Measurements from ENCODE around the gene ZNF883.

DNA sequence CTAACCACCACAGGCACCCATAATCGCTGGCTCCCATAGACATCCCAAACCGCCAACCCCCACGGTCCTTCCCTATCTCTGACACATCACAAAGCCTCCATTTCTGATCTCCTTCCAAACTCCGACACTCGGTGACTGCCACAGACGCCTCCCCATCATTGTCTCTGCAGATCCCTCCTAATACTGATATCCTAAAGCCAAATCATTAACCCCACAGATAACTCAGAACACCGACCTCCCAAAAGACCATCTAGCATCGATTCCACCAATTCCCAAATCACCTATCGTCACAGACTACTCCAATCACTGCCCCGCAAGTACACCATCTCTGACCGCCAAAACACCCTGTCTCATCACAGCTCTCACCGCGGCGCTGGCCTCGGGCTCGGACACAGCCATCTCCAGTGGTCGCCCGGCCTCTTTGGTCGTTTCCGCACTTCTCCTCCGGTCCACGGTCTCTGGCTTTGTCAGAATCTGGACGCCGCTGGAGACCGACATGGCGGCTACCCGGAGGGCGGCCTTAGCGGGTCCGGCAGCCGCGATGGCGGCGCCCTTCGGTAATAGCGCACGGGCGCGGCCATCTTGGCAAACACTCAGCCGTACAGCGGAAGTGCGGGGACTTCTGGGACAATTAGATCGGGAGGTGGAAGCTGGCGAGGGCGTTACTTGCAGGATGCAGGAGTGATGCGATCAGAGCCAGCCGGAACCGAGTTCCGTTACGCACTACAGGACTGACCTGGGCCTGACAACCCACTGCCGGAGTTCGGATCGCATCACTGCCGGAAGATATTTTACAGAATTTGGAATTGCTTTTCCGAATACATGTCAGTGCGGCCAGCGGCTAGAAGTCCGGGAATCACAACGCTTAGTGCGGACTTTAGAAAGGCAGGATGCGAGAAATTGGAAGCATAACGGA, 44.5 kb upstream of the ZNF883 start, which contains the start of gene ZFP37:
- TF ChIP-seq, protein P1, sequence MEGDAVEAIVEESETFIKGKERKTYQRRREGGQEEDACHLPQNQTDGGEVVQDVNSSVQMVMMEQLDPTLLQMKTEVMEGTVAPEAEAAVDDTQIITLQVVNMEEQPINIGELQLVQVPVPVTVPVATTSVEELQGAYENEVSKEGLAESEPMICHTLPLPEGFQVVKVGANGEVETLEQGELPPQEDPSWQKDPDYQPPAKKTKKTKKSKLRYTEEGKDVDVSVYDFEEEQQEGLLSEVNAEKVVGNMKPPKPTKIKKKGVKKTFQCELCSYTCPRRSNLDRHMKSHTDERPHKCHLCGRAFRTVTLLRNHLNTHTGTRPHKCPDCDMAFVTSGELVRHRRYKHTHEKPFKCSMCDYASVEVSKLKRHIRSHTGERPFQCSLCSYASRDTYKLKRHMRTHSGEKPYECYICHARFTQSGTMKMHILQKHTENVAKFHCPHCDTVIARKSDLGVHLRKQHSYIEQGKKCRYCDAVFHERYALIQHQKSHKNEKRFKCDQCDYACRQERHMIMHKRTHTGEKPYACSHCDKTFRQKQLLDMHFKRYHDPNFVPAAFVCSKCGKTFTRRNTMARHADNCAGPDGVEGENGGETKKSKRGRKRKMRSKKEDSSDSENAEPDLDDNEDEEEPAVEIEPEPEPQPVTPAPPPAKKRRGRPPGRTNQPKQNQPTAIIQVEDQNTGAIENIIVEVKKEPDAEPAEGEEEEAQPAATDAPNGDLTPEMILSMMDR (IDR thresholded peaks at IDR 0.05) = peak in 1 of 4 donors; percentile 5
- TF ChIP-seq POLR2A (IDR thresholded peaks at IDR 0.05) = peak; percentile 36

All from right lobe of liver (tissue), 4 donors.